Lower leg skin (tissue), 4 donors: ENCODE measurements around the gene MTARC2. TPM values are rescaled to one million over a fixed set of nuclear protein-coding genes. Genes with fewer than 3 reads are reported as not detected.
A peak's percentile ranks its signal among the peaks of the same experiment; 100 is the strongest.

Experiments
- DNase-seq, 2 donors: peaks; one replicate each; pipeline ENCODE4 v3.0.0-alpha.2; 2019; ENCODE audit warnings: low spot score in 2 of 2
- H3K4me3 ChIP-seq: fragments of 200-600 bp; sonication (generic); 2 replicates; pipeline ENCODE4 v1.5.1; 2017; ENCODE audit warnings: mild to moderate bottlenecking, low read depth; ENCODE audit not compliant: poor library complexity, severe bottlenecking
- CTCF ChIP-seq, 3 donors: fragments of 450-650 bp; IDR thresholded peaks; one replicate each; pipeline ENCODE4 v1.5.1; 2016; ENCODE audit warnings: antibody characterized with exemption in 3 of 3, mild to moderate bottlenecking in 3 of 3, moderate library complexity in 2 of 3
- POLR2A ChIP-seq, 2 donors: fragments of 450-650 bp; IDR thresholded peaks; one replicate each; pipeline ENCODE4 v1.6.1; 2016 to 2017; ENCODE audit warnings: antibody characterized with exemption in 2 of 2, mild to moderate bottlenecking in 1 of 2, moderate library complexity in 1 of 2
- WGBS, 2 donors: methylation state at CpG; one replicate each; pipeline ENCODE4 v1.1.5; 2018; 5-methylcytosine and 5-hydroxymethylcytosine counted together
- intact Hi-C: fragments of 100-400 bp; cut with DNase I; formaldehyde crosslinking; loops from one replicate; pipeline ENCODE4 v1.15.0; 2023; ENCODE audit warnings: low total_unique reads
- total RNA-seq, 4 donors: library from RNA; depleted of rRNA; stranded (reverse); fragments of >200 nt; gene quantifications; one replicate each; pipeline ENCODE4 v1.1.0, GENCODE V29; 2016

The MTARC2 gene
- total RNA-seq = 1 to 10 TPM; 4.3 to 8.6 (median 5.6) TPM

GRCh38 chr1:220748089-220748934 is at the start of gene MTARC2:
TSS of gene MTARC2 (plus strand) at chr1:220748322. CDS start at chr1:220748532, 210 bp downstream.
- H3K4me3 ChIP-seq = peak within 1 kb of the TSS; percentile 69
- WGBS, 2 donors = 2 to 4% methylated on average over 33 to 36 of the region's 77 CpGs
- DNase-seq = peak; percentile 63 to 95
- intact Hi-C loops = no loop called here
- TF ChIP-seq CTCF (IDR thresholded peaks at IDR 0.05) = no peak
- TF ChIP-seq POLR2A (IDR thresholded peaks at IDR 0.05) = no peak

GRCh38 chr1:220698607-220699016 is 49.5 kb upstream of the MTARC2 start:
- DNase-seq = no peak
- TF ChIP-seq POLR2A (IDR thresholded peaks at IDR 0.05) = no peak
- no peak for TF ChIP-seq CTCF (IDR thresholded peaks at IDR 0.05)
- intact Hi-C loops = no loop called here
- WGBS, 2 donors = 78% methylated on average over 5 of the region's 5 CpGs
- no peak overlapping the region for H3K4me3 ChIP-seq

GRCh38 chr1:220699044-220699443 is 49.1 kb upstream of the MTARC2 start:
- intact Hi-C loops = no loop called here
- WGBS, 2 donors = 81 to 85% methylated on average over 3 of the region's 3 CpGs
- no peak for DNase-seq
- no peak overlapping the region for H3K4me3 ChIP-seq
- TF ChIP-seq CTCF (IDR thresholded peaks at IDR 0.05) (no peak), POLR2A (IDR thresholded peaks at IDR 0.05) (no peak)

- H3K4me3 ChIP-seq = no peak overlapping the region
- intact Hi-C loops = no loop called here
- TF ChIP-seq CTCF (IDR thresholded peaks at IDR 0.05) (no peak), POLR2A (IDR thresholded peaks at IDR 0.05) (no peak)
- WGBS, 2 donors = 5 to 30% methylated on average over 2 of the region's 2 CpGs
- DNase-seq = no peak
These were observed 47.5 kb upstream of the MTARC2 start for GRCh38 chr1:220700556-220701179.

GRCh38 chr1:220701974-220702373 is 46.1 kb upstream of the MTARC2 start:
- 67 to 78% methylated on average over 6 of the region's 6 CpGs for WGBS, 2 donors
- intact Hi-C loops = no loop called here
- H3K4me3 ChIP-seq = no peak overlapping the region
- no peak for DNase-seq
- TF ChIP-seq POLR2A (IDR thresholded peaks at IDR 0.05) (no peak), CTCF (IDR thresholded peaks at IDR 0.05) (no peak)
